GM18519 (cell line): ENCODE results near the gene CDK9.
"Not testable (repeated sequence)": the region's sequence is repeated elsewhere in the genome, so short reads cannot be mapped to it uniquely, and the experiment has no call there.

ENCODE experiments used
- ATAC-seq: cut with Tn5 transposase; IDR thresholded peaks from one replicate; pipeline ENCODE4 v1.9.1; 2021; ENCODE audit warnings: mild to moderate bottlenecking, moderate library complexity; ENCODE audit not compliant: unreplicated experiment, low FRiP score

CDK9 gene

GRCh38 chr9:127779136-127779981 is 6.5 kb upstream of the CDK9 start:
- ATAC-seq = no peak

GRCh38 chr9:127780126-127780885 is 5.5 kb upstream of the CDK9 start:
- no peak for ATAC-seq

- ATAC-seq = not testable (repeated sequence)
Measured at GRCh38 chr9:127780909-127781308, 4.9 kb upstream of the CDK9 start.

- no peak for ATAC-seq
Measured at GRCh38 chr9:127781806-127782205, 4.0 kb upstream of the CDK9 start.

GRCh38 chr9:127783111-127784008 is 2.5 kb upstream of the CDK9 start:
- no peak for ATAC-seq

GRCh38 chr9:127785023-127785932 is 556 bp upstream of the CDK9 start:
- peak; percentile 29 for ATAC-seq

- ATAC-seq = no peak
Measured at GRCh38 chr9:127786773-127787104, 905 bp downstream of the CDK9 start.

- no peak for ATAC-seq
Measured at GRCh38 chr9:127788337-127789011, 2.6 kb downstream of the CDK9 start.

GRCh38 chr9:127789179-127789578 is 3.3 kb downstream of the CDK9 start:
- no peak for ATAC-seq

- no peak for ATAC-seq
Measured at GRCh38 chr9:127790094-127790855, 4.4 kb downstream of the CDK9 start.

GRCh38 chr9:127791085-127791484 is 5.3 kb downstream of the CDK9 start:
- ATAC-seq = no peak

GRCh38 chr9:127792417-127793031 is 6.7 kb downstream of the CDK9 start:
- no peak for ATAC-seq

GRCh38 chr9:127793093-127793708 is 7.4 kb downstream of the CDK9 start:
- no peak for ATAC-seq

- no peak for ATAC-seq
Measured at GRCh38 chr9:127794001-127794791, 8.4 kb downstream of the CDK9 start.

- no peak for ATAC-seq
Measured at GRCh38 chr9:127796225-127796813, 10.5 kb downstream of the CDK9 start.

- no peak for ATAC-seq
Measured at GRCh38 chr9:127796852-127797370, 11.1 kb downstream of the CDK9 start.
